Measurements from ENCODE around the gene ARHGAP23. TPM values are rescaled to one million over a fixed set of nuclear protein-coding genes. Genes with fewer than 3 reads are reported as not detected.
"Not testable (repeated sequence)": the region's sequence is repeated elsewhere in the genome, so short reads cannot be mapped to it uniquely, and the experiment has no call there.

The ARHGAP23 gene
- total RNA-seq, 1 experiment from 2014 or later, result 19.0 TPM

DNA sequence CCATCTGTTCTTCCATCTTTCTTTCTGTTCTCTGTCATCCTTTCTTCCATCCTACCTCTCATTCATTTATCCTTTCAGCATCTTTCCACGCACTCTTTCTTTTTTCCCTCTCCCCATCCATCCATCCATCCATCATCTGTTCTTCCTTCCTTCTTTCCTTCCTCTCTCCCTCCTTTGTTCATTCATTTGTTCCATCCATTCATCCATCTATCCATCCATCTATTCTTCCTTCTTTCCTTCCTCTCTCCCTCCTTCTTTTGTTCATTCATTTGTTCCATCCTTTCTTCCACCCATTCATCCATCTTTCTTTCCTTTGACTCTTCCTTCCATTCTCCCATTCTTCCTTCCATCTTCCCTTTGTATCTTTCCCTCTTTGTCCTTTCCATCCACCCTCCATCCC, 39.2 kb downstream of the ARHGAP23 start:
- peaks cover 7% of the 10 kb centered on the region for H3K36me3 ChIP-seq (ENCODE audit: insufficient read depth, low read length, poor library complexity, severe bottlenecking)
- no peak overlapping the region for H3K27ac ChIP-seq (ENCODE audit: low read depth, low read length, poor library complexity, severe bottlenecking)
- no peak for DNase-seq (ENCODE audit: low spot score)
- no peaks in the 10 kb centered on the region for H3K9me3 ChIP-seq (ENCODE audit: low read depth, low read length, poor library complexity, severe bottlenecking)
- intact Hi-C loops (cut with micrococcal nuclease; ENCODE audit: unreplicated experiment), result no loop called here
- H3K27me3 ChIP-seq (replicated peaks; ENCODE audit: insufficient read depth, low read depth, low read length, poor library complexity), result no peaks in the 10 kb centered on the region
- no peak for TF ChIP-seq EZH2 (IDR thresholded peaks at IDR 0.05; ENCODE audit: borderline replicate concordance, low read depth, low read length, poor library complexity, severe bottlenecking)
- TF ChIP-seq, protein P1, sequence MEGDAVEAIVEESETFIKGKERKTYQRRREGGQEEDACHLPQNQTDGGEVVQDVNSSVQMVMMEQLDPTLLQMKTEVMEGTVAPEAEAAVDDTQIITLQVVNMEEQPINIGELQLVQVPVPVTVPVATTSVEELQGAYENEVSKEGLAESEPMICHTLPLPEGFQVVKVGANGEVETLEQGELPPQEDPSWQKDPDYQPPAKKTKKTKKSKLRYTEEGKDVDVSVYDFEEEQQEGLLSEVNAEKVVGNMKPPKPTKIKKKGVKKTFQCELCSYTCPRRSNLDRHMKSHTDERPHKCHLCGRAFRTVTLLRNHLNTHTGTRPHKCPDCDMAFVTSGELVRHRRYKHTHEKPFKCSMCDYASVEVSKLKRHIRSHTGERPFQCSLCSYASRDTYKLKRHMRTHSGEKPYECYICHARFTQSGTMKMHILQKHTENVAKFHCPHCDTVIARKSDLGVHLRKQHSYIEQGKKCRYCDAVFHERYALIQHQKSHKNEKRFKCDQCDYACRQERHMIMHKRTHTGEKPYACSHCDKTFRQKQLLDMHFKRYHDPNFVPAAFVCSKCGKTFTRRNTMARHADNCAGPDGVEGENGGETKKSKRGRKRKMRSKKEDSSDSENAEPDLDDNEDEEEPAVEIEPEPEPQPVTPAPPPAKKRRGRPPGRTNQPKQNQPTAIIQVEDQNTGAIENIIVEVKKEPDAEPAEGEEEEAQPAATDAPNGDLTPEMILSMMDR (conservative IDR thresholded peaks at IDR 0.05; ENCODE audit: low read depth, low read length), result no peak
- H3K4me1 ChIP-seq (ENCODE audit: insufficient read depth, low read length, poor library complexity, severe bottlenecking), result peaks cover 10% of the 10 kb centered on the region
- ChIA-PET POLR2A (ENCODE audit: low non-redundant PET) (no interaction called here), CTCF (no interaction called here)
- BruUV-seq (replicated peaks), result no TSS peak
- H3K4me3 ChIP-seq (ENCODE audit: low read depth, low read length, poor library complexity, severe bottlenecking), result no peak overlapping the region

DNA sequence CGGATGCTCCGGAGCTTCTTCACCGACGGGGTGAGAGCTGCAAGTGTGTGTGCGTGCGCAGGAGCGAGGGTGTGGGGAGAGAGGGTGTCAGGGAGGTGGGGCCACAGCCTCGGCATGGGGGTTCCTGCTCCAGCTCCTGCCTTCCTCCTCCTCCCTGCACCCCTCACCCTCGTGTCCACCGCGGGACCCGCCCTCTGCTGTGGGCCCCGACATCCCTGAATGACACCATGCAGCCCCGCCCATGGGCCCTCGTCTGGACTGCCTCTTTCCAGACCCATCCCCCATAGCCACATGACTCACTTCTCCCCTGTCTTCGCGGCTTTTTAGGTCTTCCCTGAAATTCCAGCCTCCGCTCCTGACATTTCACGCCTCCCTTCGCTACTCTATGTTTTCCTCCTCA, 41.6 kb downstream of the ARHGAP23 start:
- no peak overlapping the region for H3K27ac ChIP-seq (ENCODE audit: low read depth, low read length, poor library complexity, severe bottlenecking)
- no peak overlapping the region for H3K4me3 ChIP-seq (ENCODE audit: low read depth, low read length, poor library complexity, severe bottlenecking)
- no peaks in the 10 kb centered on the region for H3K9me3 ChIP-seq (ENCODE audit: low read depth, low read length, poor library complexity, severe bottlenecking)
- POLR2A ChIA-PET (ENCODE audit: low non-redundant PET), result no interaction called here
- no peak for DNase-seq (ENCODE audit: low spot score)
- intact Hi-C loops (cut with micrococcal nuclease; ENCODE audit: unreplicated experiment), result no loop called here
- no TSS peak for BruUV-seq (replicated peaks)
- no peak for TF ChIP-seq EZH2 (IDR thresholded peaks at IDR 0.05; ENCODE audit: borderline replicate concordance, low read depth, low read length, poor library complexity, severe bottlenecking)
- TF ChIP-seq, protein P1 (conservative IDR thresholded peaks at IDR 0.05; ENCODE audit: low read depth, low read length), result no peak
- H3K4me1 ChIP-seq (ENCODE audit: insufficient read depth, low read length, poor library complexity, severe bottlenecking), result peaks cover 4% of the 10 kb centered on the region
- H3K36me3 ChIP-seq (ENCODE audit: insufficient read depth, low read length, poor library complexity, severe bottlenecking), result peaks cover 7% of the 10 kb centered on the region
- H3K27me3 ChIP-seq (replicated peaks; ENCODE audit: insufficient read depth, low read depth, low read length, poor library complexity), result no peaks in the 10 kb centered on the region
- CTCF ChIA-PET, result no interaction called here

DNA sequence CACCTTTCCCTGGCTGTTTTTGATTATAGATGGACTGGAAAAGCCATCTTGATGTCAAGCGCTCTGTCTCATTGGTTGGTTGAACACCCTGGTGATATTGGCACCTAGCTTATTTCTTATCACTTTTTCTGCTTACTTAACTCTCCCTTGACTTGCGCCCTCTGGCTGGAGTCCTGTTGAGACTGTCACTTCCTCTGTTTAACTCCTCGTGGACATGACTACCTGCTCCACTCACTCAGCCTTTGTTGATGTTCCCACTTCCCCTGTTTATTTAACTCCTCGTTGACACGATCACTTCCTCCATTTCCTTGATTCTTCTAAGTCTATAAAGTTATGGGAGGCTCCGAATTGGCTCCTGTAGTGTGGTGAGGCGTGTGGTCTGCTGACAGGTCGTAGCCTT, 43.0 kb downstream of the ARHGAP23 start:
- H3K27me3 ChIP-seq (replicated peaks; ENCODE audit: insufficient read depth, low read depth, low read length, poor library complexity); POLR2A ChIA-PET (ENCODE audit: low non-redundant PET); DNase-seq (ENCODE audit: low spot score); H3K36me3 ChIP-seq (ENCODE audit: insufficient read depth, low read length, poor library complexity, severe bottlenecking); BruUV-seq (replicated peaks); H3K4me3 ChIP-seq (ENCODE audit: low read depth, low read length, poor library complexity, severe bottlenecking); H3K4me1 ChIP-seq (ENCODE audit: insufficient read depth, low read length, poor library complexity, severe bottlenecking); H3K9me3 ChIP-seq (ENCODE audit: low read depth, low read length, poor library complexity, severe bottlenecking); CTCF ChIA-PET; intact Hi-C loops (cut with micrococcal nuclease; ENCODE audit: unreplicated experiment); H3K27ac ChIP-seq (ENCODE audit: low read depth, low read length, poor library complexity, severe bottlenecking): not testable (repeated sequence)

DNA sequence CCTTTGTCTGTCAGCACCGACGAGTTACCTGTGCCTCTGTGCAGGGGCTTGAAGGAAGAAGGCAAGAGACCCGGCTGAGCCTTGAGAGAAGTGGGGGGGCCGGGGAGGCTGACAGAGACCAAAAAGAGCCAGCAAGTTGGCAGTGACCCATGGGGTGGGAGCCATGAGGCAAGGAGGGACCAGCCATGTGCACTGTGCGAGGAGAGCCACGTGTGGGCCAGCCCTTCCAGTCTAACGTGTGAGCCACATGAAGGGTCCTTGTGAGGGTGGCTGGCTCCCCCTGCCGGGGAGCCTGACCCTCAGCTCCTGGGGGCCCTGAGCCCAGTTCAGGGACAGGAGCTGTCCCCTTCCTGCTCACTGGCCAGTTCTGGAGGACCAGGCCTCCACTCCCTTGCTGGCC, 46.4 kb downstream of the ARHGAP23 start:
- H3K4me3 ChIP-seq (ENCODE audit: low read depth, low read length, poor library complexity, severe bottlenecking); BruUV-seq (replicated peaks); POLR2A ChIA-PET (ENCODE audit: low non-redundant PET); CTCF ChIA-PET; H3K27ac ChIP-seq (ENCODE audit: low read depth, low read length, poor library complexity, severe bottlenecking); H3K4me1 ChIP-seq (ENCODE audit: insufficient read depth, low read length, poor library complexity, severe bottlenecking); H3K36me3 ChIP-seq (ENCODE audit: insufficient read depth, low read length, poor library complexity, severe bottlenecking); H3K9me3 ChIP-seq (ENCODE audit: low read depth, low read length, poor library complexity, severe bottlenecking); H3K27me3 ChIP-seq (replicated peaks; ENCODE audit: insufficient read depth, low read depth, low read length, poor library complexity); intact Hi-C loops (cut with micrococcal nuclease; ENCODE audit: unreplicated experiment); DNase-seq (ENCODE audit: low spot score): not testable (repeated sequence)

All from A673 (cell line).